ENCODE measurements around the gene DLGAP4. TPM values are rescaled to one million over a fixed set of nuclear protein-coding genes. Genes with fewer than 3 reads are reported as not detected.

The DLGAP4 gene
- polyA plus RNA-seq, 4 donors = 24.3 to 37.9 (median 28.3) TPM

GRCh38 chr20:36315545-36316351 is 9.6 kb downstream of the DLGAP4 start:
- WGBS, 3 donors = 38 to 61% (median 38%) methylated on average over 11 of the region's 11 CpGs
- DNase-seq (no peak), FAIRE-seq (no peak)
- H3K4me3 ChIP-seq (ENCODE audit: low read depth in 1 of 3, low read length in 3 of 3) = no peak overlapping the region
- H3K4me1 ChIP-seq (ENCODE audit: control insufficient read depth in 3 of 3, insufficient read depth in 2 of 3, low read depth in 1 of 3, low read length in 2 of 3) = no peaks in the 10 kb centered on the region
- no peaks in the 10 kb centered on the region for H3K36me3 ChIP-seq (ENCODE audit: control insufficient read depth in 3 of 3, insufficient read depth in 2 of 3, low read depth in 1 of 3, low read length in 3 of 3)
- peaks cover 0 to 18% (median 9%) of the 10 kb centered on the region in 3 donors for H3K27me3 ChIP-seq (ENCODE audit: control insufficient read depth in 3 of 3, insufficient read depth in 3 of 3, low read length in 3 of 3)
- H3K27ac ChIP-seq (ENCODE audit: low read depth in 1 of 3, low read length in 2 of 3) = no peak overlapping the region
- no peaks in the 10 kb centered on the region for H3K9me3 ChIP-seq (ENCODE audit: control insufficient read depth in 2 of 2, insufficient read depth in 1 of 2, low read depth in 1 of 2, low read length in 1 of 2)

- Histone ChIP-seq H3K4me3 (ENCODE audit: low read depth in 1 of 3, low read length in 3 of 3) (no peak overlapping the region), H3K27ac (ENCODE audit: low read depth in 1 of 3, low read length in 2 of 3) (no peak overlapping the region), H3K27me3 (ENCODE audit: control insufficient read depth in 3 of 3, insufficient read depth in 3 of 3, low read length in 3 of 3) (peaks cover 0 to 13% (median 2%) of the 10 kb centered on the region in 3 donors), H3K4me1 (ENCODE audit: control insufficient read depth in 3 of 3, insufficient read depth in 2 of 3, low read depth in 1 of 3, low read length in 2 of 3) (no peaks in the 10 kb centered on the region), H3K36me3 (ENCODE audit: control insufficient read depth in 3 of 3, insufficient read depth in 2 of 3, low read depth in 1 of 3, low read length in 3 of 3) (no peaks in the 10 kb centered on the region), H3K9me3 (ENCODE audit: control insufficient read depth in 2 of 2, insufficient read depth in 1 of 2, low read depth in 1 of 2, low read length in 1 of 2) (no peaks in the 10 kb centered on the region)
- 79 to 86% (median 85%) methylated on average over 3 of the region's 3 CpGs for WGBS, 3 donors
- DNase-seq (no peak), FAIRE-seq (no peak)
Measured at GRCh38 chr20:36317675-36318074, 11.5 kb downstream of the DLGAP4 start.

GRCh38 chr20:36318166-36318565 is 12.0 kb downstream of the DLGAP4 start:
- H3K4me3 ChIP-seq (ENCODE audit: low read depth in 1 of 3, low read length in 3 of 3) = no peak overlapping the region
- no peaks in the 10 kb centered on the region for H3K4me1 ChIP-seq (ENCODE audit: control insufficient read depth in 3 of 3, insufficient read depth in 2 of 3, low read depth in 1 of 3, low read length in 2 of 3)
- peaks cover 0 to 9% (median 2%) of the 10 kb centered on the region in 3 donors for H3K27me3 ChIP-seq (ENCODE audit: control insufficient read depth in 3 of 3, insufficient read depth in 3 of 3, low read length in 3 of 3)
- H3K36me3 ChIP-seq (ENCODE audit: control insufficient read depth in 3 of 3, insufficient read depth in 2 of 3, low read depth in 1 of 3, low read length in 3 of 3) = no peaks in the 10 kb centered on the region
- WGBS, 3 donors = 61 to 83% (median 65%) methylated on average over 3 of the region's 3 CpGs
- no peak for FAIRE-seq
- no peaks in the 10 kb centered on the region for H3K9me3 ChIP-seq (ENCODE audit: control insufficient read depth in 2 of 2, insufficient read depth in 1 of 2, low read depth in 1 of 2, low read length in 1 of 2)
- no peak overlapping the region for H3K27ac ChIP-seq (ENCODE audit: low read depth in 1 of 3, low read length in 2 of 3)
- DNase-seq = no peak

- DNase-seq = no peak
- WGBS, 3 donors = 59 to 68% (median 64%) methylated on average over 12 of the region's 12 CpGs
- no peaks in the 10 kb centered on the region for H3K9me3 ChIP-seq (ENCODE audit: control insufficient read depth in 2 of 2, insufficient read depth in 1 of 2, low read depth in 1 of 2, low read length in 1 of 2)
- no peak overlapping the region for H3K4me3 ChIP-seq (ENCODE audit: low read depth in 1 of 3, low read length in 3 of 3)
- H3K27me3 ChIP-seq (ENCODE audit: control insufficient read depth in 3 of 3, insufficient read depth in 3 of 3, low read length in 3 of 3) = no peaks in the 10 kb centered on the region
- no peak for FAIRE-seq
- no peak overlapping the region for H3K27ac ChIP-seq (ENCODE audit: low read depth in 1 of 3, low read length in 2 of 3)
- no peaks in the 10 kb centered on the region for H3K4me1 ChIP-seq (ENCODE audit: control insufficient read depth in 3 of 3, insufficient read depth in 2 of 3, low read depth in 1 of 3, low read length in 2 of 3)
- H3K36me3 ChIP-seq (ENCODE audit: control insufficient read depth in 3 of 3, insufficient read depth in 2 of 3, low read depth in 1 of 3, low read length in 3 of 3) = no peaks in the 10 kb centered on the region
Measured at GRCh38 chr20:36319356-36320260, 13.5 kb downstream of the DLGAP4 start.

GRCh38 chr20:36320261-36320897 is 14.2 kb downstream of the DLGAP4 start:
- no peak for DNase-seq
- Histone ChIP-seq H3K9me3 (ENCODE audit: control insufficient read depth in 2 of 2, insufficient read depth in 1 of 2, low read depth in 1 of 2, low read length in 1 of 2) (no peaks in the 10 kb centered on the region), H3K4me1 (ENCODE audit: control insufficient read depth in 3 of 3, insufficient read depth in 2 of 3, low read depth in 1 of 3, low read length in 2 of 3) (no peaks in the 10 kb centered on the region), H3K4me3 (ENCODE audit: low read depth in 1 of 3, low read length in 3 of 3) (no peak overlapping the region), H3K36me3 (ENCODE audit: control insufficient read depth in 3 of 3, insufficient read depth in 2 of 3, low read depth in 1 of 3, low read length in 3 of 3) (no peaks in the 10 kb centered on the region), H3K27ac (ENCODE audit: low read depth in 1 of 3, low read length in 2 of 3) (no peak overlapping the region), H3K27me3 (ENCODE audit: control insufficient read depth in 3 of 3, insufficient read depth in 3 of 3, low read length in 3 of 3) (no peaks in the 10 kb centered on the region)
- 60 to 64% (median 61%) methylated on average over 8 of the region's 8 CpGs for WGBS, 3 donors
- FAIRE-seq = no peak

GRCh38 chr20:36320898-36321695 is 15.0 kb downstream of the DLGAP4 start:
- Histone ChIP-seq H3K9me3 (ENCODE audit: control insufficient read depth in 2 of 2, insufficient read depth in 1 of 2, low read depth in 1 of 2, low read length in 1 of 2) (peaks cover 0 to 2% of the 10 kb centered on the region in 2 donors), H3K27me3 (ENCODE audit: control insufficient read depth in 3 of 3, insufficient read depth in 3 of 3, low read length in 3 of 3) (no peaks in the 10 kb centered on the region), H3K27ac (ENCODE audit: low read depth in 1 of 3, low read length in 2 of 3) (no peak overlapping the region), H3K4me1 (ENCODE audit: control insufficient read depth in 3 of 3, insufficient read depth in 2 of 3, low read depth in 1 of 3, low read length in 2 of 3) (no peaks in the 10 kb centered on the region), H3K36me3 (ENCODE audit: control insufficient read depth in 3 of 3, insufficient read depth in 2 of 3, low read depth in 1 of 3, low read length in 3 of 3) (no peaks in the 10 kb centered on the region), H3K4me3 (ENCODE audit: low read depth in 1 of 3, low read length in 3 of 3) (no peak overlapping the region)
- DNase-seq (no peak), FAIRE-seq (no peak)
- 81 to 82% (median 82%) methylated on average over 24 of the region's 24 CpGs for WGBS, 3 donors

- WGBS, 3 donors = 59 to 64% (median 62%) methylated on average over 5 of the region's 5 CpGs
- no peaks in the 10 kb centered on the region for H3K4me1 ChIP-seq (ENCODE audit: control insufficient read depth in 3 of 3, insufficient read depth in 2 of 3, low read depth in 1 of 3, low read length in 2 of 3)
- H3K27ac ChIP-seq (ENCODE audit: low read depth in 1 of 3, low read length in 2 of 3) = no peak overlapping the region
- no peaks in the 10 kb centered on the region for H3K27me3 ChIP-seq (ENCODE audit: control insufficient read depth in 3 of 3, insufficient read depth in 3 of 3, low read length in 3 of 3)
- H3K36me3 ChIP-seq (ENCODE audit: control insufficient read depth in 3 of 3, insufficient read depth in 2 of 3, low read depth in 1 of 3, low read length in 3 of 3) = no peaks in the 10 kb centered on the region
- DNase-seq (no peak), FAIRE-seq (no peak)
- no peak overlapping the region for H3K4me3 ChIP-seq (ENCODE audit: low read depth in 1 of 3, low read length in 3 of 3)
- peaks cover 0 to 4% of the 10 kb centered on the region in 2 donors for H3K9me3 ChIP-seq (ENCODE audit: control insufficient read depth in 2 of 2, insufficient read depth in 1 of 2, low read depth in 1 of 2, low read length in 1 of 2)
Measured at GRCh38 chr20:36322131-36322530, 16.0 kb downstream of the DLGAP4 start.
